Measurements from ENCODE around the gene NFKBIZ. TPM values are rescaled to one million over a fixed set of nuclear protein-coding genes. Genes with fewer than 3 reads are reported as not detected.
A peak's percentile ranks its signal among the peaks of the same experiment; 100 is the strongest.

Gene NFKBIZ
- total and polyA plus RNA-seq, 11 donors: 5.6 to 44.8 (median 9.9) TPM

GRCh38 chr3:101849714-101850245 lies 466 bp downstream of the NFKBIZ start:
- intact Hi-C loops (cut with DNase I): loop anchor here in 6 of 10 donors (1.0 to 5.0 kb wide), 6 partner anchors 19 to 42 kb away; no protein-coding TSS in a partner anchor
- Histone ChIP-seq H3K27ac (peak overlapping the region; percentile 96 to 100 (median 99)), H3K9me3 (no peaks in the 10 kb centered on the region), H3K4me3 (peak overlapping the region; percentile 77 to 99 (median 89)), H3K27me3 (no peaks in the 10 kb centered on the region), H3K4me1 (peaks cover 0 to 55% (median 13%) of the 10 kb centered on the region in 12 donors), H3K36me3 (peaks cover 3 to 39% (median 30%) of the 10 kb centered on the region in 9 donors)
- DNase-seq (peak; percentile 47 to 80 (median 57)), ATAC-seq (peak in 3 of 4 donors; percentile 10 to 62 (median 54))
- WGBS, 4 donors: 0 to 1% (median 0%) methylated on average over 17 to 67 of the region's 67 CpGs
- TF ChIP-seq, protein P1, sequence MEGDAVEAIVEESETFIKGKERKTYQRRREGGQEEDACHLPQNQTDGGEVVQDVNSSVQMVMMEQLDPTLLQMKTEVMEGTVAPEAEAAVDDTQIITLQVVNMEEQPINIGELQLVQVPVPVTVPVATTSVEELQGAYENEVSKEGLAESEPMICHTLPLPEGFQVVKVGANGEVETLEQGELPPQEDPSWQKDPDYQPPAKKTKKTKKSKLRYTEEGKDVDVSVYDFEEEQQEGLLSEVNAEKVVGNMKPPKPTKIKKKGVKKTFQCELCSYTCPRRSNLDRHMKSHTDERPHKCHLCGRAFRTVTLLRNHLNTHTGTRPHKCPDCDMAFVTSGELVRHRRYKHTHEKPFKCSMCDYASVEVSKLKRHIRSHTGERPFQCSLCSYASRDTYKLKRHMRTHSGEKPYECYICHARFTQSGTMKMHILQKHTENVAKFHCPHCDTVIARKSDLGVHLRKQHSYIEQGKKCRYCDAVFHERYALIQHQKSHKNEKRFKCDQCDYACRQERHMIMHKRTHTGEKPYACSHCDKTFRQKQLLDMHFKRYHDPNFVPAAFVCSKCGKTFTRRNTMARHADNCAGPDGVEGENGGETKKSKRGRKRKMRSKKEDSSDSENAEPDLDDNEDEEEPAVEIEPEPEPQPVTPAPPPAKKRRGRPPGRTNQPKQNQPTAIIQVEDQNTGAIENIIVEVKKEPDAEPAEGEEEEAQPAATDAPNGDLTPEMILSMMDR (IDR thresholded peaks at IDR 0.05): peak in 5 of 12 donors; percentile 9 to 34 (median 20)
- peak in 1 of 2 donors; percentile 24 for TF ChIP-seq POLR2A (IDR thresholded peaks at IDR 0.05)

- Histone ChIP-seq H3K4me1 (peaks cover 0 to 62% (median 13%) of the 10 kb centered on the region in 12 donors), H3K27ac (peak overlapping the region; percentile 96 to 100 (median 99)), H3K36me3 (peaks cover 3 to 45% (median 36%) of the 10 kb centered on the region in 9 donors), H3K4me3 (peak overlapping the region; percentile 77 to 99 (median 89)), H3K9me3 (no peaks in the 10 kb centered on the region), H3K27me3 (no peaks in the 10 kb centered on the region)
- intact Hi-C loops (cut with DNase I): loop anchor here in 4 of 10 donors (5.0 kb wide), 3 partner anchors 33 to 43 kb away; no protein-coding TSS in a partner anchor
- 1 to 3% (median 2%) methylated on average over 19 of the region's 19 CpGs for WGBS, 4 donors
- TF ChIP-seq, protein P1 (IDR thresholded peaks at IDR 0.05): no peak
- TF ChIP-seq POLR2A (IDR thresholded peaks at IDR 0.05): no peak
- DNase-seq (no peak), ATAC-seq (no peak)
These were observed 1.1 kb downstream of the NFKBIZ start for GRCh38 chr3:101850246-101851051.

DNA sequence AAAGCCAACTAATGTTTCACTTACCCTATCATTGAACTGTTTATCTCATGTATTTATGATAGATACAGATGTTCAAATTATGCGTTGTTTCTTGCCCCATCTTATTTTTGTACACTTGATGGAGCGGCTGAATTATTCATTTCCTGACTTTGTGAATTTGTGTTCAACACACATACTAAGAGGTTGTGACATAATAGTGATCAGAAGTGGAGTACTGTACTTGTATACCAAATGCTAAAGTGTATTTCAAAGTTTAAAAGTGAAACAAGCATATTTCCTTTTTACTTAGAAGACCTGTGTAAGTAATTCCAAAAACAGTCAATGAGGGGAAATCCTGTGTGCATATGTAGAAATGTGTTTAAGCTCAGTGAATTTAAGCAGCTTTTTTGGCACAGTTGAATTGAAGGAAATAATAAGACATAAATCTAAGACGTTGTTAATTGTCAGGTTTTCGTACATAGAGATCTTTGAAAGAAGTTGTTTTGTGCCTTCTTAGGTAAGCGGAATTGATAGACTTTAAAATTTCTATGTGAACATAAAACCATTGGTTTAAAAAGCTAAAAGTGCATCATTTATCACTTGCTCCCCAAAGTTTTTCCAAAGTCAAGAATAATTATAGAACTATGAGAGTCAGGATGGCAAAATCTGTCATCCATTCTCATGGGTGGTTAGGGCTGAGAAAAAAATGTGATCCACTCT lies 1.9 kb downstream of the NFKBIZ start:
- Histone ChIP-seq H3K4me3 (peak overlapping the region; percentile 77 to 99 (median 89)), H3K27me3 (no peaks in the 10 kb centered on the region), H3K9me3 (no peaks in the 10 kb centered on the region), H3K27ac (peak overlapping the region; percentile 96 to 100 (median 99)), H3K4me1 (peaks cover 0 to 67% (median 13%) of the 10 kb centered on the region in 12 donors), H3K36me3 (peaks cover 3 to 53% (median 44%) of the 10 kb centered on the region in 9 donors)
- DNase-seq (no peak), ATAC-seq (peak in 1 of 4 donors; percentile 21)
- TF ChIP-seq, protein P1 (IDR thresholded peaks at IDR 0.05): no peak
- TF ChIP-seq POLR2A (IDR thresholded peaks at IDR 0.05): no peak
- 32 to 40% (median 37%) methylated on average over 5 of the region's 5 CpGs for WGBS, 4 donors
- intact Hi-C loops (cut with DNase I): loop anchor here in 4 of 10 donors (5.0 kb wide), 3 partner anchors 34 to 44 kb away; no protein-coding TSS in a partner anchor
